SK-N-MC (cell line): ENCODE measurements around the gene FADS3.

Source experiments
- EZH2 ChIP-seq: fragments of 200-600 bp; sonication (generic); IDR thresholded peaks from one replicate; pipeline ENCODE4 v1.6.1; 2017; ENCODE audit warnings: antibody characterized with exemption
- POLR2AphosphoS5 ChIP-seq: IDR thresholded peaks from 2 replicates; pipeline ENCODE4 v1.6.1; 2012; ENCODE audit warnings: mild to moderate bottlenecking, low read depth, low read length, borderline replicate concordance

GRCh38 chr11:61882879-61883278, 8.5 kb downstream of the FADS3 start:
- TF ChIP-seq EZH2 (no peak), POLR2AphosphoS5 (no peak)
